Measurements from ENCODE around the gene EEF1E1.
"Not testable (repeated sequence)": the region's sequence is repeated elsewhere in the genome, so short reads cannot be mapped to it uniquely, and the experiment has no call there.

The EEF1E1 gene

DNA sequence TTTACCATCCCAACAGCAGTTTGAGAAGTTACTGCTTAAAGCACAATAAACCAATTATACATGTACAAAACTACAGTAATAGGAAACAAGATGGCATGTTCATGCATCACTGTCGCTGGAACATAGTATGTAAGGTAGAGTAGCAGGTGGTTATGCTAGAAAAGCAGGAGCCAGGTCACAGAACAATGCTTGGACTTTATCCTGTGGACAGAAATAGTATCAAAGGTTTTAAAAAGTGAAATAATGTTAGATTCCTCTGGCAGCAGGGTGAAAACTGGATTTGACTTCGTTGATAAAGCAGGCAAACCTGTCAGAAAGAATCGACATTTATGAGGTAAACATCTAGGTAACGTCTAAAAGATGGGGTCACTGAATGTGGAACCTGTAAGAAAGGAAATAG is 40.6 kb downstream of the EEF1E1 start:
- no peak for FAIRE-seq

DNA sequence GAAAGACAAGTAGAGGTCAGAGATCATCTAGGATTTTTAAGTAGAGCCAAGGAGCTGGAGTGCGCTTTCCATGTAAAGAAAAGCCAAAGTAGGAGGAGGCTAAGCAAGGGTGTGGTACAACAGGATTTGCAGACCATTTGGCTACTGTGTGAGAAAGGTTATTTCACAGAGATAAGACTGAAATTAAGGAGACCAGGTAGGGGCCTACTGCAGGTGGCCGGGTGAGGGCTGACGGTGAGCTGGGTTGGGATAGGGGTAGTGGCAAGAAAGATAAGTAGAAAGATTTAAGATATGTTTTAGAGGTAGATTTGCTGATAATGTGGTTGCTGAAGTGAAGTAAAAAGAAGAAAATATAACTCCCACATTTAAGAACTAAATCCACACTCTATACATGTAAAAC is 42.0 kb downstream of the EEF1E1 start:
- FAIRE-seq = no peak

DNA sequence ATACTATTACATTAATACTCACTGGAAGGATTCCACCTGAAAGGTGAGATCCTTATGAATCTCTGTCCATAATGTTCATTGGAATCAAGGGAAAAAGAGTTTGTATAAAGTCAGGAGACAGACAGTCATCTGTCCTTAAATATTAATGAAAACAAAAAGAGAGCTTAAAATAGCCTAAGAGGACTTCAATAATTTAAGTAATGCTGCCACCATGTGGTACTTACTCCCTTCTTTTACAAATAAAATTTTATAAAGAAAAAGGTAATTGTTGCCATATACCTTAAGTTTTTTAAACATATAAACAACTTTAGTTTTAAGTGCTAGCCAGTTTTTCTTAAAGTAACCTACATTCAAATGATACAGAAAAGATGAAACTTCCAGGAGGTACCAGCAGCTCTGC is 43.2 kb downstream of the EEF1E1 start:
- FAIRE-seq = no peak

DNA sequence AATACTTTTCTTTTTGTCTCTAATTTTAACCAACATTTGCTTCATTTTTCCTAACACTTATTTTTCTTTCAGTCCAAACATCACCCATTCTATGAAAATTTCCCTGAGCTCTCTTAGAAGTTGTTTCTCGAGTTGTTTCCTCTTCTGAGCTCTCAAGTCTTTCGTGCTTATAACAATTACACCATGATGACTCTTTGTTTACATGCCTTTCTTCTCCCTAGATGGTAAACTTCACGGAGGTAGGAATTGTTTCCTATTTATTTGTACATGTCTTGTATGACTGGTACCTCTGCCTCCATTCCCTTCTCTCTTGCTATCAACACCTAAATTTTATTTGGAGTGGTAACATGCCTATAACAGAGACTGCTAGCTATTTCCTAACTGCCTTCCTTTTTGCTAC is 44.6 kb downstream of the EEF1E1 start:
- no peak for FAIRE-seq

DNA sequence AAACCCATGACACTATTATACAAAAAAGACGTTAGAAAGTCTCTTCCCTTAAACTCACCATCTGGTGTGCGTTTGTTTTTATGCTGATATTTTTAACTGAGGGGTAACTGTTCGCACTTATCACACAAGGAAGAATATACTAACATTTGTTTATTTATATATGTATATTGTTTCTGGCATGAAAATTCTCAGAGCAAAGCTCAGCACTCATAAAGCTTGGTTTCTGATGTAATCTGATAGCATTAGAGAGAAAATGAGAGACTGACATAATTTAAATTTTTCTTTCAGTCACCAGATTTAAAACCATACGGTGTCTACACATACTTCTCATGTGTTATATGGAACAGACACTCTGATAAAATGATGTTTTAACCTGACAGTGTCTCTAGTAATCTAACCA is 45.1 kb downstream of the EEF1E1 start:
- FAIRE-seq = no peak

DNA sequence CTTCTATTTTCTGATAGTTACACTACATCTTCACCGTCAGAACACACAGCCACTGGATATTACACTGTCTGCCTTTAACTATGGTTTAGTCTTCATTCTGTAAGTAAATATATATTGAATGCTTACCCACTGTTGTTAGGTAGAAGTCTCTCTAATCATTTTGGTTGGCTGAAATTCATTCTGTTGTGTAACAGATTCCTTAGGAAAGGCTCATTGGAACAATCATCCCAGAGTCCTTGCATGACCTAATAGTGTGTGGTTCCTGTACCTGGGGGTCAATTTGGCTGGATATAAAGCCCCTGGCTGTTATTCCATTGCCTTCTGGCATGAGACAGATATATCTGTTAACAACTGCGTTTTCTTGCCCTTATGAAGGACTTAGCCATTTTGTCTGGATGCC is 48.1 kb downstream of the EEF1E1 start:
- FAIRE-seq = no peak

DNA sequence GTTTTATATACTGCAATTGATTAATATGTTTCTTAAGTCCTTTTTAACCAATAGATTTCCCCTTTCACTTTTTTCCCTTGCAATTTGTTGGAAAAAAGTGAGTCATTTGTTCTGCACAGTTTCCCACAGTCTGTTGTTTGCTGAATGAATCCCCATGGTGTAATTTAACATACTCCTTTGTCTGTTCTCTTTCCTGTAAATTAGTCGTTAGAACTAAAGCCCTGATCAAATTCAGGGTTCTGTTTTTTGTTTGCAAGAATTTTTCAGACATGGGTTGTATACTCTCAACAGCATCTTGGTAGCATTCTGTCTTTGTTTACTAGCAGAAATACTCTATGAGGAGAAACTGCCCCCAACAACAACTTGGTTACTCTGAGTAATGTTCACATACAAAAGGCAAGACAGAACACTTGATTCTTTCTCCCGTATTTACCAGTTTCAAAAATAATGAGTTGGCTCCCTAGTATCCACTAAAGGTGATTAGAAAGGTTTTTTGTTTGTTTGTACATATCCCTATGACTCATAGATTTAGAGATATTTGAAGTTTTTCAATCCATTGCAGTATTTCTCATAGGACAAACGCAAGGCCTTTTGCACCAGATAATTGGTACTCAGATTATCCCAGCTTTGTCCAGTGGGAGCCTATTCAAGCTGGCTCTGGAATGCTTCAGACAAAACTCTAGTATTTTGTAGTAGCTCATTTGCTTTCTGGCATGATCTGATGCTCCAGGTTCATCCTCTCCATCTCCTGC is 54.6 kb downstream of the EEF1E1 start:
- no peak for FAIRE-seq

DNA sequence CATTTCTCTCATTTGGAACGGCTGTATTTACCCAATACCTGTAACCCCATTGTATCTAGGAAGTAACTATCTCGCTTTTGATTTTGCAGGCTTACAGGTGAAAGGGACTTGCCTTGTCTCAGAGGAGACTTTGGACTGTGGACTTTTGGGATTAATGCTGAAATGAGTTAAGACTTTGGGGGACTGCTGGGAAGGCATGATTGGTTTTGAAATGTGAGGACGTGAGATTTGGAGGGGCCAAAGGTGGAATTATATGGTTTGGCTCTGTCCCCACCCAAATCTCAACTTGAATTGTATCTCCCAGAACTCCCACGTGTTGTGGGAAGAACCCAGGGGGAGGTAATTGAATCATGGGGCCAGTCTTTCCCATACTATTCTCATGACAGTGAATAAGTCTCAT is 56.6 kb downstream of the EEF1E1 start:
- FAIRE-seq = not testable (repeated sequence)

DNA sequence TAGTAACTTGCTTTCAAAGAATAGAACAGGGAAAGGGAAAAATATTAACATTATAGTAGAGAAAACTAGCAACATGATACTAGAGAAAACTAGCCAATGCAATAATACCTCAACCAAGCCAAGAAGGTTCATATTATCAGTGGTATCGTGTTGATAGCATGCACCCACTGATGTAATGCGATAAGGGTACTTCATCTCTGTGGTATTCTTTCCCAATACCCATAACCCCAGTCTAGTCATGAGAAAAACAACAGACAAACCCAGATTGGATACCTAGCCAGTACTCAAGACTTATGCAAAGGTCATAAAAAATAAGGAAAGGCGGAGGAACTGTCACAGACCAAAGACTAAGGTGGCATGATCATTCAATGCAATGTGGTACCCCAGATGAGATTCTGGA is 59.1 kb downstream of the EEF1E1 start:
- no peak for FAIRE-seq

DNA sequence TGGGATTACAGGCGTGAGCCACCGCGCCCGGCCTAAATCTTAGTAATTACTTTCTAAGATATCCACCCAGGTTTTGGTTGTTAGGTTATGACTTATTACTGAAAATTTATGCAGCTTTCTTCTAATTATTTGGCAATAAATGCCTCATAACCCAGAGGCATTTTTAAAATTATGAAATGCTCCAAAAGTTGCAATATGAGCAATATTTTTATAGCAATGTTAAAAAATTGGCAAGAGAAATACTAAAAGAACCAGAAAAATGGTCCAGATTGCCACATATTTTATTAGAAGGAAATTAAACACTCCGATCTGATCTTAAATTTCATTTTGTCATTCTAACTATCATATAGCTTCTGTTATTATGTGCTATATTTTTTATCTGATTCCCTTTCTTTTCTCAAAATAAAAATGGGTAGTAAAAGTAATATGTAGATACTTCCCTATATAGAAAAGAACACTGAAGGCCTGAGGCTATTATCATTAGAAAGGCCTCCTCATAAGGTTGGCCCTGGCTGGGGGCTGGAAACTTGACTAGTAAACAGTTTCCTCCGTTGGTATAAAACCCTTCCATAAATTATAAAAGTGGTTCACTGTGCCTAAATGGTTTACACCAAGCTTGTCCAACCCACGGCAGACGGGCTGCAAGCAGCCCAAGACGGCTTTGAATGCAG is 60.3 kb downstream of the EEF1E1 start:
- FAIRE-seq = no peak

DNA sequence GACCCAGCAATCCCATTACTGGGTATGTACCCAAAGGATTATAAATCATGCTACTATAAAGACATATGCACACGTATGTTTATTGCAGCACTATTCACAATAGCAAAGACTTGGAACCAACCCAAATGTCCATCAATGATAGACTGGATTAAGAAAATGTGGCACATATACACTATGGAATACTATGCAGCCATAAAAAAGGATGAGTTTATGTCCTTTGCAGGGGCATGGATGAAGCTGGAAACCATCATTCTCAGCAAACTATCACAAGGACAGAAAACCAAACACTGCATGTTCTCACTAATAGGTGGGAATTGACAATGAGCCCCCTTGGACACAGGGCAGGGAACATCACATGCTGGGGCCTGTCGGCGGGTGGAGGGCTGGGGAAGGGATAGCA is 68.2 kb downstream of the EEF1E1 start:
- FAIRE-seq = not testable (repeated sequence)

DNA sequence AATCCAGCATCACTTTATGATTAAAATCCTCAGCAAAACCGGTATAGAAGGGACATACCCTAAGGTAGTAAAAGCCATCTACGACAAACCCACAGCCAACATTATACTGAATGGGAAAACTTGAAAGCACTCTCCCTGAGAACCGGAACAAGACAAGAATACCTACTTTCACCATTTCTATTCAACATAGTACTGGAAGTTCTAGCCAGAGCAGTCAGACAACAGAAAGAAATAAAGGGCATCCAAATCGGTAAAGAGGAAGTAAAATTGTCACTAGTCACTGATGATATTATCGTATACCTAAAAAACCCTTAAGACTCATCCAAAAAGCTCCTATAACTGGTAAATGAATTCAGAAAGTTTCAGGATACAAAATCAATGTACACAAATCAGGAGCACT is 71.4 kb downstream of the EEF1E1 start:
- no peak for FAIRE-seq
